HG03520 (cell line): Measurements from ENCODE around the gene CAMK1.

Experiments
- ATAC-seq: cut with Tn5 transposase; IDR thresholded peaks from one replicate; pipeline ENCODE4 v1.9.1; 2021; ENCODE audit warnings: mild to moderate bottlenecking, moderate library complexity; ENCODE audit not compliant: unreplicated experiment

Gene CAMK1

DNA sequence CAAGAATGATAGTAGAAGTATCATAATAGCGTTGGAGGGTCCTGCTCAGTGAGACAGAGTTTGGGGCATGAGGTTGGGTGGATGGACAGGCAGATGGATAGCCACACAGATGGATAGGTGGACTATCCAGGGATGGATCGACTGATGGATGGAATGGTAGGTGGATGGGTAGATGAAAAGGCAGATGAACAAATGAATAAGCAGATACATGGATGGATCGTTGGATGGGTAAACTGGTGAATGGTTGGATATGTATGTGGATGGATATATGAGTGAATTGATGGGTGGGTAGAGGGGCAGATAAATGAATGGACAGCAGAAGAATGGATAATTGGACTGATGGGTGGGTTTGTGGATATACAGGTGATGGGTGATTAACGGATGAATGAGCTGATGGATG lies 56.6 kb downstream of the CAMK1 start:
- no peak for ATAC-seq

DNA sequence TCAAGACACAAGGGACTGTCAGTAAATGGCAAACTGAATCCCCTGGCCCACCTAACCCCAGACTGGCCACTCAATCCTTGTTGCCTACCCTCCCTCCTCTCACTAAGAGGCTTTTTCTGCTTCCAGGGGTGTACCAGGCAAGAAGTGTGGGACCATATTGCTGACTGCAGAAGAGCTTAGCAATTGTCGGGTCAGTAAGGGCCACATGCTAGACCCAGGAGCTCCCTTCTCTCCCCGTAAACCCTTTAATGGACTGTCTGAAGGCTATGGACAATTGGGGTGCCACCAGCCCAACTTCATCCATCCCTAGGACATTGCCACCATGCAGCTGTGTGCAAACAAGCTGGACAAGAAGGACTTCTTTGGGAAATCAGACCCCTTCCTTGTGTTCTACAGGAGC lies 57.3 kb downstream of the CAMK1 start:
- ATAC-seq: no peak

DNA sequence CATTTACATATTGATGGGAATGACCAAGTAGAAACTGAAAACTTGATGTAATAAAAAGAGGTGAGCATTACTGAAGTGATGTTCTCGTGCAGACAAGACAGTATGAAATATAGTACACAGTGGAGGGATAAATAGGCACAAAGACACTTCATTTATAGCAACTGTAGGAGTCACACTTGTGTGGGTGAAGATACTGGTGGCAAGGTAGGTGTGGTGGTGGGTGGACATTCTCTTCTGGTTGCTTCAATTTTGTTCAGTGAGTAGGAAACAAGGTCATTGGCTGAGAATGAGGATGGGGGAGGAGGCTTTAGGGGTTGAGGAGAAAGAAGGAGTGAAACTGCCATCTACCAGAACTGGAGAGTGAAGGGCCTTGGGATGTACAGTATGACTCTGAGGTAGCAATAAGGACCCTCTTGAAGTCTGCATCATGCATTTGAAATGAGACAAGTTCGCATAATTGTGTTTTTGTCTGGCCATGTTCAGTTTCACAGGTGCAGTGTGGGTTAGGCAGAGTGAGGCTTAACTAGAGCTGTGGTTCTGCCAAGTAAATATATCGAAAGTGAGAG lies 59.5 kb downstream of the CAMK1 start:
- ATAC-seq: no peak
